ENCODE measurements around the gene FAM219B.

Gene FAM219B

GRCh38 chr15:74873756-74874424, 32.8 kb downstream of the FAM219B start:
- peak overlapping the region; percentile 82 for H2AFZ ChIP-seq (ENCODE audit: low read depth, low read length, severe bottlenecking)
- no peaks in the 10 kb centered on the region for H3K36me3 ChIP-seq (ENCODE audit: low read length)
- H4K20me1 ChIP-seq (ENCODE audit: low read depth, low read length), result peaks cover 3% of the 10 kb centered on the region; the same call in 1 of the 2 replicates
- peak overlapping the region; percentile 4; the same call in 1 of the 2 replicates for H3K27ac ChIP-seq (ENCODE audit: low read depth, low read length)
- H3K9me2 ChIP-seq (replicated peaks; ENCODE audit: insufficient read depth, low read length), result no peaks in the 10 kb centered on the region
- H3K9me3 ChIP-seq (ENCODE audit: insufficient read depth, low read length), result no peaks in the 10 kb centered on the region
- H3F3A ChIP-seq (ENCODE audit: insufficient read depth), result peaks cover 9% of the 10 kb centered on the region
- peak overlapping the region; percentile 94 for H3K4me2 ChIP-seq (ENCODE audit: low read depth, low read length, poor library complexity, severe bottlenecking)
- peaks cover 40% of the 10 kb centered on the region for H3K79me2 ChIP-seq (ENCODE audit: insufficient read depth, low read length)
- H3K4me3 ChIP-seq (ENCODE audit: insufficient read depth, low read length, poor library complexity, severe bottlenecking), result peak overlapping the region; percentile 64
- TF ChIP-seq EZH2phosphoT487 (conservative IDR thresholded peaks at IDR 0.05; ENCODE audit: low read length) (no peak), CTCF (IDR thresholded peaks at IDR 0.05; ENCODE audit: insufficient read depth, low read length, poor library complexity, severe bottlenecking) (no peak)
- no peaks in the 10 kb centered on the region for H3K27me3 ChIP-seq (ENCODE audit: low read length)
- peak overlapping the region; percentile 74 for H3K9ac ChIP-seq (ENCODE audit: low read length)

GRCh38 chr15:74873036-74873755, 33.5 kb downstream of the FAM219B start, which contains the start of gene SCAMP2:
TSS of gene SCAMP2 (minus strand) at chr15:74873365. CDS start at chr15:74873255, 110 bp downstream.
- Histone ChIP-seq H3K9me2 (replicated peaks; ENCODE audit: insufficient read depth, low read length) (no peaks in the 10 kb centered on the region), H3K27me3 (ENCODE audit: low read length) (no peaks in the 10 kb centered on the region), H3F3A (ENCODE audit: insufficient read depth) (peaks cover 9% of the 10 kb centered on the region), H2AFZ (ENCODE audit: low read depth, low read length, severe bottlenecking) (peak within 1 kb of the TSS; percentile 92), H3K36me3 (ENCODE audit: low read length) (0 out of 2 replicates have a peak, but pooled peaks cover 1% of the 10 kb centered on the region), H3K4me2 (ENCODE audit: low read depth, low read length, poor library complexity, severe bottlenecking) (peak within 1 kb of the TSS; percentile 94), H4K20me1 (ENCODE audit: low read depth, low read length) (peaks cover 3% of the 10 kb centered on the region; the same call in 1 of the 2 replicates), H3K9me3 (ENCODE audit: insufficient read depth, low read length) (no peaks in the 10 kb centered on the region), H3K9ac (ENCODE audit: low read length) (peak within 1 kb of the TSS; percentile 74), H3K4me3 (ENCODE audit: insufficient read depth, low read length, poor library complexity, severe bottlenecking) (peak within 1 kb of the TSS; percentile 70), H3K79me2 (ENCODE audit: insufficient read depth, low read length) (peaks cover 47% of the 10 kb centered on the region), H3K27ac (ENCODE audit: low read depth, low read length) (peak within 1 kb of the TSS; percentile 58)
- TF ChIP-seq EZH2phosphoT487 (conservative IDR thresholded peaks at IDR 0.05; ENCODE audit: low read length), result no peak
- TF ChIP-seq CTCF (IDR thresholded peaks at IDR 0.05; ENCODE audit: insufficient read depth, low read length, poor library complexity, severe bottlenecking), result no peak

- Histone ChIP-seq H3F3A (ENCODE audit: insufficient read depth) (peaks cover 9% of the 10 kb centered on the region), H3K79me2 (ENCODE audit: insufficient read depth, low read length) (peaks cover 52% of the 10 kb centered on the region), H2AFZ (ENCODE audit: low read depth, low read length, severe bottlenecking) (peak overlapping the region; percentile 92)
Measured at GRCh38 chr15:74872702-74873035, 34.0 kb downstream of the FAM219B start.

More at GRCh38 chr15:74872702-74873035, 34.0 kb downstream of the FAM219B start:
- H3K9me2 ChIP-seq (replicated peaks; ENCODE audit: insufficient read depth, low read length), result no peaks in the 10 kb centered on the region
- H3K9ac ChIP-seq (ENCODE audit: low read length), result peak overlapping the region; percentile 74
- peak overlapping the region; percentile 89 for H3K4me2 ChIP-seq (ENCODE audit: low read depth, low read length, poor library complexity, severe bottlenecking)
- H3K27me3 ChIP-seq (ENCODE audit: low read length), result no peaks in the 10 kb centered on the region
- peaks cover 3% of the 10 kb centered on the region; the same call in 1 of the 2 replicates for H4K20me1 ChIP-seq (ENCODE audit: low read depth, low read length)
- H3K36me3 ChIP-seq (ENCODE audit: low read length), result peaks cover 6% of the 10 kb centered on the region; the same call in 1 of the 2 replicates
- H3K27ac ChIP-seq (ENCODE audit: low read depth, low read length), result peak overlapping the region; percentile 58; the same call in 1 of the 2 replicates
- peak overlapping the region; percentile 70 for H3K4me3 ChIP-seq (ENCODE audit: insufficient read depth, low read length, poor library complexity, severe bottlenecking)
- no peaks in the 10 kb centered on the region for H3K9me3 ChIP-seq (ENCODE audit: insufficient read depth, low read length)
- TF ChIP-seq CTCF (IDR thresholded peaks at IDR 0.05; ENCODE audit: insufficient read depth, low read length, poor library complexity, severe bottlenecking) (no peak), EZH2phosphoT487 (conservative IDR thresholded peaks at IDR 0.05; ENCODE audit: low read length) (no peak)

Data from SU-DHL-6 (cell line).